ENCODE measurements around the gene NCMAP.
"Not testable (repeated sequence)": the region's sequence is repeated elsewhere in the genome, so short reads cannot be mapped to it uniquely, and the experiment has no call there.

The NCMAP gene, protein sequence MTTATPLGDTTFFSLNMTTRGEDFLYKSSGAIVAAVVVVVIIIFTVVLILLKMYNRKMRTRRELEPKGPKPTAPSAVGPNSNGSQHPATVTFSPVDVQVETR
- total RNA-seq: 0 to 0.07 reads per million in 2 donors

DNA sequence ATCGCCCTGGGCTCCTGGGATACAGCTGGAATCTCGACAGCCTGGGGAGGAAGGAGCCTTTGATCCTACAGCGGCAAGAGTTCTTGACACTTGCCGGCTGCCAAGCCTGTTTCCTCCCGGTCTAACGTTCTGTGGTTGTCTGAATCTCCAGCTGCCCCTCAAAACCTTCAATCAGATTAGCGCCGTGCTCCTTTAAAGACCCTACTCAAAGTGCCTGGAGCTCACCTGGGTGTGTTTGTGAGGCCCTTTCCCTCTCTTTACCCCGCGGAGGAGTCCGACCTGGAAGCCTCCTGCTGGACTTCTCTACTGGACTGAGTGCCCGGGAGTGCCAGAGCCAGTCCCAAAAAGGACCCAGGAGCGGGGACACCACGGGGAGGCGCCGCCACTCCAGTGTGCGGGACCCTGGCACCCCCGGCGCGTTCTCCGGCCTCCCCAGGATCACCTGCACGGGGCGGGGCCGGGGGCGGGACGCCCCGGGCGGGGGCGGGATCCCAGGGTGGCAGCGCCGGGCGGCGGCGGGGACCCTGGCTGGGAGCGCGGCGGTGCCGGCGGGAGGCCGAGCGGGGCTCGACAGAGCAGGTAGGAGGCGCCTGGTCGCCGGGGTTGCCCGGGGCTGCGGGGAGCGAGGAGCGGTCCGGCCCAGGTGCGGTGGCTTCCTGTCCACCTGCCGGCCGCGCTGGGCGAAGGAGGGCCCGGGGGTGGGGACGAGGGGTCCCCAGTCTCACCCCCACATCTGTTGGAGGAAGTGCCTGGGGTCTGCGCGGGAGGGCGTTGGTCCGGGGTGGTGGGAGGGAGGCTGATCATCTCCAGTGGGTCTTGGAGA is at the start of gene NCMAP:
NCMAP (plus strand) TSS at position 497 of the 823 bp plus-strand sequence. CDS start 39,344 bp downstream, outside the sequence.
- peak in 4 of 5 experiments; percentile 8 to 51 (median 35) for DNase-seq

DNA sequence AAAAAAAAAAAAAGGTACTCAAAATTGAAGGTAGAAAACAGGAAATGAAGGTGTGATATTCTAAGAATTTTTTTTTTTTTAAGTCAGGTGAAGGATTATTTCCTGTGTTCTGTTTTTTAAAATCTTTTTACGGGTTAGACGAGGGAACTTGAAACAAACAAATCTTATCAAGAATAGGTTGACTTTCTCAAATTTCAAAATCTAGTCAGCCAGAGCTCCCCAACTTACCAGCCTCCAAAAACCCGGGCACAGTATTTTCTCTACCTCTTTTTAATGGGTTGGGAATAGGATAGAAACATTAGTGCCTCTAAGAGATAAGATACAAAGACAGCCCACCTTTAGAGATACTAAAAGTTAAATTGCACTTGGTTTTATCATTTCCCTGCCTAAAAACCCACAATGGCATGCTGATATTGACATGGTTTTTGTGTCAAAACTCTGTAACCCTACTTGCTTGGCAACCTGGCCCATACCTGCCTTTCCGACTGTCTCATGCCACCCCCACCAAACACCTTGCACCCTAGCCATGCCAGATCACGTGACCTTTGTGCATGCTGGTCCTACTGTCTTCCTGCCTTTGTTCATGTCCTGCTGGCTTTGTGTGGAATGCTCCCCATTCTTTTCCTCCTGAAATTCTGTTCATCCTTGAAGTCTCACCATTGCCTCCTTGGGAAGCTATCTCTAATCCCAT is 49.1 kb upstream of the NCMAP start:
- peak in 2 of 5 experiments; percentile 37 to 68 for DNase-seq

DNA sequence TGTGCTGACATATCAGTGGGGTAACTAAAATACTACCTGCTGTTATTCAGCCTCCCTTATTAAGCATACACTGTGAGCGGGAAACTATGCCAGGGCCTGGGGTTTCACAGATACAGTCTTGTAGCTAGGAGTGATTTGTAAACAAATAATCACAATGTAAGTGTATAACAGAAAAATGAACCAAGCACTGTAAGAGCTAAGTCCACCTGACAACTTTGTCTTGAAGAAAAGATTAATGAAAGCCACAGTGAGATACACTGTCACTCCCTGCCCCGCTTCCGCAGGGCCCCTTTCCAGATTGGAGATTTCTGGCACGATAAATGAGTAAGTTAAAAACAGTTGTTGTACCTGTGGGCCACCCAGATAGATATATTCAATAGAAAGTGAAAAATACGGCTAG is 48.5 kb upstream of the NCMAP start:
- DNase-seq: peak in 3 of 5 experiments; percentile 43 to 67 (median 46)

DNA sequence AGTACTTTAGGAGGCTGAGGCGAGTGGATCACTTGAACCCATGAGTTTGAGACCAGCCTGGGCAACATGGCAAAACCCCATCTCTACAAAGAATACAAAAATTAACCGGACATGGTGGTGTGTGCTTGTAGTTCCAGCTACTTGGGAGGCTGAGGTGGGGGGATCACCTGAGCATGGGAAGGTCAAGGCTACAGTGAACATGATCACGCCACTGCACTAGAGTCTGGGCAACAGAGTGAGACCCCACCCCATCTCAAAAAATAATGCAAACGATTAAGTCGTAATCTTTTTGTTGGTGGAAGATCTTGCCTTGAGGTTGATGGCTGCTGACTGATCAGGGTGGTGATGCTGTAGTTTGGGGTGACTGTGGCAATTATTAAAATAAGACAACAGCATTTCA is 47.0 kb upstream of the NCMAP start:
- no peak for DNase-seq

DNA sequence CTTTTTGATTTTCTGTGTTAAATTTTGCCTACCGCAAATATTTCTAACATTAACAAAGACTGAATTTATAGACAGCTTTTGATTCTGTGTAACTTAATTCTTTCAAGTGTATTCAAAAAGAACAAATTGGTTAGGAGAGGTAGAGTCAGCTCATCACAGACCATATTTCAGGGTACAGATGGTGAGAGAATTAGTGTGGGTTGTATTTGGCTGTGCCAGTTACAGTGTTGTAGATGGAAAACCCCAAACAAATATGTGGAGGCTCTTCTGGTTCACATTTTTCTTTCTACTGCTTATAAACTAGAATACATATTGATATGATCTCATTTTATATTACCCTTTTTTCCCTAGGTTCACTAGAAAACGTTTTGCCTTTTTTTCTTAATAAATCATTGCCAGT is 42.2 kb upstream of the NCMAP start:
- no peak for DNase-seq

DNA sequence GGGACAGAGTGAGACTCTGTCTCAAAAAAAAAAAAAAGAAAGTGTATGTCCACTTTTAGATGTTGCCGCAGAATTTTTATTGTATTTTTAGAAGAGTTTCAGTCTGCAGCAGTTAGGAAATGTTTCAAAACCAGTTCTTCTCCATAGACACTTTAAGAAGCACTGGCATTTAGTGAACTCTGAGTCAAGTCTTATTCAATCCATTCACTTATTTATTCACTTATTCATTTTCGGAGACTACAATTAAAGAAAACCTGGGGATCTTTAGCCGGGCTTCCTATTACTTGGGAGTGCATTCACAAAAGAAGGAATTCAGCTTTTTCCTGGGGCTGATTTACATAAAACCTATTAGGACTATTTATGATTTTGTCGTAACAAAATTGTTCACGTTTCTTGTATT is 40.9 kb upstream of the NCMAP start:
- no peak for DNase-seq

DNA sequence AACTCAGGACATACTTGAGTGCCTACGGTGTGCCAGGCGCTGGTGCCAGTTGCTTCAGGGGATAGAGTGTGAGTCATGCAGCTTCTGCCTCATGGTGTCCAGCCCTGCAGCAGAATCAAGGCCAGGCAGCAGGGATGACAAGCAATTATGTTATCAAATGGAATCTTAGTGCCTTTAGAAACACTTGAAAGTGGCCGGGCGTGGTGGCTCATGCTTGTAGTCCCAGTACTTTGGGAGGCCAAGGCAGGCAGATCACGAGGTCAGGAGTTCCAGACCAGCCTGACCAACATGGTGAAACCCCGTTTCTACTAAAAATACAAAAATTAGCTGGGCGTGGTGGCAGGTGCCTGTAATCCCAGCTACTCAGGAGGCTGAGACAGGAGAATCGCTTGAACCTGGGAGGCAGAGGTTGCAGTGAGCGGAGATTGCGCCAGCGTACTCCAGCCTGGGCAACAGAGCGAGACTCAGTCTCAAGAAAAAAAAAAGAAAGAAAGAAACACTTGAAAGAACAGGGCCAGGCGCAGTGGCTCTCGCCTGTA is 40.1 kb upstream of the NCMAP start:
- not testable (repeated sequence) for DNase-seq

DNA sequence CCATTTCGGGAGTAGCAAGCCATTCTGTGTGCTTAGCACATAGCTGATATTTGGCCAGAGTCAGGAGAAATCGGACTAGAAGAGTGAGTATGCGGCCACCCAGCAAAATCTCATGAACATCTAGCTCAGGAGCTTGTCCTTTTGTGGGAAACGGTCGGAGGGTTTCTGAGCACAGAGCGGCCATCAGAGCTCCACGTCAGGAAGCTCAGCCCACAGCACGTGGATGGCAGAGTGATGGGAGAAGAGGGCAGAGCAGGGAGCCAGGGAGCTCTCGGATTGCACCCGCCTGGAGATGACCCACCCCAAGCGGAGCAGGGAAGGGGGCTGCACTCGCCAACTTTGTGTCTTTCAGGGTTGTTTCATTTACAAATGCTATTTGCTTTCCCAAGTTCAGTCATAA is 39.4 kb upstream of the NCMAP start:
- DNase-seq: no peak

DNA sequence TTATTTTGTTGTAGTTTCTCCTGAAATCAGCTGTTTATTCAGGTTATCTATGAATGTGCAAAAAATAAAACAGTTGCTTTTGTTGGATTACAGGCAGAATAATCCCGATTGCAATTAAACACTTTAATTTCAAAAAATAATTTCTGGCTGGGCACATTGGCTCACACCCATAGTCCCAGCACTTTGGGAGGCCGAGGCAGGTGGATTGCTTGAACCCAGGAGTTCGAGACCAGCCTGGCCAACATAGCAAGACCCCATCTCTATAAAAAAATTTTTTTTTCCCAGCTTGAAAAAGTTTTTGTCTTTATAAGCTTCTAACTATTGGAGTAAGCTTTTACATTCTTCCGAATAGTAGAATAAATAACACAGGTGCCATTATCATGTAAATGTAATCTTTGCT is 38.0 kb upstream of the NCMAP start:
- DNase-seq: no peak

DNA sequence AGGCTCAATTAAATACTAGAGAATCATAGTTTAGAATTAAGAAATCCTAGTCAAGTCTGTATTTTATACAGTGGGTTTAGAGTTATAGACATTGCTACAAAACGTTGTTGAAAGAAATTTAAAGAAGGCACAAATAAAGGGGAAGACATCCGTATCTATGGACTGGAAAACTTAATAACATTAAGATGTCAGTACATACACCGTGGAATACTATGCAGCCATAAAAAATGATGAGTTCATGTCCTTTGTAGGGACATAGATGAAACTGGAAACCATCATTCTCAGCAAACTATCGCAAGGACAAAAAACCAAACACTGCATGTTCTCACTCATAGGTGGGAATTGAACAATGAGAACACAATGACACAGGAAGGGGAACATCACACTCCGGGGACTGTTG is 35.6 kb upstream of the NCMAP start:
- DNase-seq: not testable (repeated sequence)

DNA sequence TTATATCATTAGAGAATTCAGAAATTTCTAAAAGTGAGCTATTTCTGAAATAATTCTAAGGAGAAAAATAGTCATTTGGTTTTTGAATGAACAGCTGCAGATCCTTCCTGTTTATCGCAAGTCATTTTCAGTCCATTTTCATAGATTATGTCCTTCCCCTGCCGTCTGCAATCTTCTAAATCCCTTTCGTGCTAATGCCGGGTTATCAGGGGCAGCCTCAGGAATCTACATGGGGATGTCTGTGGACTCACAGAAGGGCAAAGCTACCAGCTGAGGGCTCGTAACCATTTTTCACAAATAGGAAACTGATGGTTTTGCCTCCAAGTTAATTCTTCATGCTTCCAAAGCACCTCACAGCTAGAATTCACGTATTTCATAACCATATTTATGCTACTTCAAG is 30.3 kb upstream of the NCMAP start:
- no peak for DNase-seq

DNA sequence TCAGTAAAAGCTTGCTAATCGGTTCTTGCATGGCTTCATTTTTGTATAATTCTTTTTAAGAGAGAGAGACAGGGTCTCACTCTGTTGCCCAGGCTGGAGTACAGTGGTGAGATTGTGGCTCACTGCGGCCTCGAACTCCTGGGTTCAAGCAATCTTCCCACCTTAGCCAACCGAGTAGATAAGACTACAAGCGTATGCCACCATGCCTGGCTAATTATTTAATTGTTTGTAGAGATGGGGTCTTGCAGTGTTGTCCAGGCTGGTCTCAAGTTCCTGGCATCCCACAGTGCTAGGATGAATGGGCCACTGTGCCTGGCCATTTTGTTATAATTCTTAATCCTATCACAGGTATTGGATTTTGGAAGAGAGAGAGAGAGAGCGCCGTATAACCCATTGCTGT is 29.8 kb upstream of the NCMAP start:
- no peak for DNase-seq

DNA sequence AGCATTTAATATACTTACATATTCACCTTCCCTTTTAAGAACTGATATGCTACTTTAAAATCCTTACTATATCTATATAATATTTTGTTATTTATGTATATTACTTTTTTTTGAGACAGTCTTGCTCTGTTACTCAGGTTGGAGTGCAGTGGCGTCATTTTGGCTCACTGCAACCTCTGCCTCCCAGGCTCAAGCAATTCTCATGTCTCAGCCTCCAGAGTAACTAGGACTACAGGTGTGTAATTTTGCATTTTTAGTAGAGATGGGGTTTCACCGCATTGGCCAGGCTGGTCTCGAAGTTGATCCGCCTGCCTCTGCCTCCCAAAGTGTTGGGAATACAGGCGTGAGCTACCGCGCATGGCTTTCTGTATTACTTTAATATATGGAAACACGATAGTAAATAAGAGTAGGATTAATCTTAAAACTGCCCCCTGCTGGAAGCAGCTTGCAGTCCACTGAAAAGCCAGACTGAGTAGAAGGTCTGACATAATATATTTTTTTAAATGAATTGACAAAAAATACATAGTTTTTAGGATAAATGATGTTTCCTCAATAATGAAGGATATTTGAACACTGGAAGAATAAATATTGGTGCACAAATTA is 28.8 kb upstream of the NCMAP start:
- peak in 4 of 5 experiments; percentile 23 to 61 (median 26) for DNase-seq

DNA sequence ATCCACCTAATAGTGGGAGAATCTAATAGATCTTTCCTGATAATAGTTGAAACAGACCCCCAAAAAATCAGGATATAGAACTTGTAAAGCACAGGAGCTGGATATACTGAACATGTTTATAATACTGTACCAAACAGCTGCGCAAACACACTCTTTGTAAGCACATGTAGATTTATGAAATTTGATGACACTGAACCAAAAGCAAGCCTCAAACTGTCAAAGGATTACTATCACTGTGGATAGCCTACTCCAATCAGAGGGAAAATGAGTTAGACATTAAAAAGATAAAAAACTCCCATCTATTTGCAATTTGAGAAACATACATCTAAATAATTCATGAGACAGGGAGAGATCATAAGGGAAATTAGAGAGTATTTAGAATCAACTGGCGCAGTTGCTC is 27.1 kb upstream of the NCMAP start:
- DNase-seq: no peak

DNA sequence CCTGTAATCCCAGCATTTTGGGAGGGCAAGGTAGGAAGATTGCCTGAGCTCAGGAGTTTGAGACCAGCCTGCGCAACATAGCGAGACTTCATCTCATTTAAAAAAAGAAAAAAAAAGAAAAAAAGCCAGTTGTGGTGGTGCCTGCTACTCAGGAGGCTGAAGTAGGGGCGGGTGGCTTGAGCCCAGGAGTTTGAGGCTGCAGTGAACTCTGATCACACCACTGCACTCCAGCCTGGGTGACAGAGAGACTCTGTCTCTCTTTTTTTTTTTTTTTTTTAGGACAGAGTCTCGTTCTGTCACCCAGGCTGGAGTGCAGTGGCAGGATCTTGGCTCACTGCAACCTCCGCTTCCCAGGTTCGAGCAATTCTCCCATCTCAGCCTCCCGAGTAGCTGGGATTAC is 26.6 kb upstream of the NCMAP start:
- DNase-seq: not testable (repeated sequence)

DNA sequence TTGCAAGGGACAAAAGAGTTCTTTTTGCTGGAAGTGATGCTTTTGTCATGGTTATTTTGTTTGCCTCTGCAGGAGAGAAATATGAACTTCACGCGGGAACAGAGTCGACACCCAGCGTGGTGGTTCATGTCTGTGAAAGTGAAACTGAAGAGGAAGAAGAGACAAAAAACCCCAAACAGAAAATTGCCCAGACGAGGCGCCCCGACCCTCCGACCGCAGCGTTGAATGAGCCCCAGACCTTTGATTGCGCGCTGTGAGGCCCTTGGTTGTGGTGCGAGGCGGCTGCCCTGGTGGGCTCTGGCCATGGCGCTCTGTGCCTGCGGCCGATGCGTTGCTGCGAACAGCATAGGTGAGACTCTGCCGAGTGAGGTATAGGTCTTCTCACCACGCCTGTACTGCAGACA is 20.9 kb upstream of the NCMAP start:
- DNase-seq: peak; percentile 35 to 89 (median 66)

DNA sequence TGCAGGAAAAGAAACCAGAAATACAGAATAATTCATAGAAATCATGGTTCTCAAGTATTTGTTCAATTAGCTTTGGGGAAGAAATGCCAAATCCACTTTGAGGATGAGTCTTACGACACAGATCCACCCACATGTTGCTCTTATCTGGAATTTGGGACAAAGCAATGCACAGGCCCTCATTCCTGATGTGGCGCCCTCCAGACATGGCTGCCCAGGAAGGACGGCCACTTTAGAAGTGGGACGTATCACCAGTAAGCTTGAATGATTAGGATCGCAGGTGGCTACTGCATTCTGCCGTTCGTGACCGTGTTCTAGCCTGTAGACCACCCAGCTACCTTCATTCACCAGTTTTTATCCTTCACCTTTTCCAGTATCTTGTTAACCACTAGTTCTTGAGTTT is 20.1 kb upstream of the NCMAP start:
- DNase-seq: no peak

DNA sequence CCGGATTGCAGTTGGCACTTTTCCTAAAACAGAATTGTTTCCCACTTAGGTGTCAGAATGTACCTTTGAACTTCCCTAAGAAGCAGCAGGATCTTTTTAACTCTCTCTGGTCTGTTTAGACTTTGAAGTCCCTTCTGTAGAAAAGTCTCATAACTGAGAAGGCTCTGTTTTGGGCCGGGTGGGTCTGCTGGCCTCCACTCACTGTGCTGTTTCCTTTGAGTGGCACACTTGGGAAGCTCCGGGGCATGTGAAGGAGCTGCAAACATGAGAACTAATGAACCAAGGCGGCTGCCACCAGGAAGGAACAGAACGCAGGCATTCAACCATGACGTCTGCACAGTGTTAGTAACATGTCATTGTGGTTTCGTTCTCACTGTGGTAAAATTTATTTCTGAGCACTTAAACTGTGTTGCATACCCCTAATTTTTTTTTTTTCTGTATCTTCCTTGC is 19.5 kb upstream of the NCMAP start:
- DNase-seq: peak; percentile 26 to 93 (median 72)

DNA sequence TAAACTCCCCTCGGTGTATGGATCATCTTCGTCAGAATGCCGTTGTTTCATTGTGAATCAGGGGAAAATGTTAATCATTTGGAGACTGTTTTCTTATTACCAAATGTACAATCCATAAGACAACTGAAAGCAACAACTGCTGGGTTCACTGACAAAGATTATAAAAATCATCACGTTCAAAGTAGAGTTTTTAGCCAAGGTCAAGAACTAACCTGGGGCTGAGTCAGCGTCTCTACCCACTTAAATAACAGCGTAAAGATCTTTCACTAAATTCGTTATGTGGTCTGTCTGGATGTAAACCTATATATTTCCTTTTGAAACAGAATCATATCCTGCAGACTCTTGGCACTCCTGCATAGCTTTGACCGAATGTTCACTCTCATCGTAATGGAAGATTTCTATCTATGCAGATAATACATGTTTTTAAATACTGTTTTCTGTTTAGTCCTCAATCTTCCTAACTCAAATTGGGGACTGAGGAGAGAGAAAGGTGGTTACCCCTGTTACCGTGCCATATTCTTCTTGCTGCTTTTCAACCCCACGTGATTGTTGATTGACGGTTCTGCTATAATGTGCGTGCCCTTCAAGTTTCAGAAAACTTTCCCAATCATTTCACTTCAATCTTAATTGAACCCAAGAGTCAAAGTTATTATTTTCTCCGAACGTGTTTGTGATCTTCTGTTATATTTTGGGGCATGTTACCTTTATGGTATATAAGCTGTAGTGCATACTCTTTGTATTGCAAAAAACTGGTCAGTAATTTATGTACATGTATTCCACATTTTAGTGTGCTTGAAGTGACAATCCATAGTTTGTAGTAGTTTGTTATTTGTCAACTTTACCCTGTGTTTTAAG is 15.6 kb upstream of the NCMAP start:
- DNase-seq: peak in 1 of 5 experiments; percentile 60

DNA sequence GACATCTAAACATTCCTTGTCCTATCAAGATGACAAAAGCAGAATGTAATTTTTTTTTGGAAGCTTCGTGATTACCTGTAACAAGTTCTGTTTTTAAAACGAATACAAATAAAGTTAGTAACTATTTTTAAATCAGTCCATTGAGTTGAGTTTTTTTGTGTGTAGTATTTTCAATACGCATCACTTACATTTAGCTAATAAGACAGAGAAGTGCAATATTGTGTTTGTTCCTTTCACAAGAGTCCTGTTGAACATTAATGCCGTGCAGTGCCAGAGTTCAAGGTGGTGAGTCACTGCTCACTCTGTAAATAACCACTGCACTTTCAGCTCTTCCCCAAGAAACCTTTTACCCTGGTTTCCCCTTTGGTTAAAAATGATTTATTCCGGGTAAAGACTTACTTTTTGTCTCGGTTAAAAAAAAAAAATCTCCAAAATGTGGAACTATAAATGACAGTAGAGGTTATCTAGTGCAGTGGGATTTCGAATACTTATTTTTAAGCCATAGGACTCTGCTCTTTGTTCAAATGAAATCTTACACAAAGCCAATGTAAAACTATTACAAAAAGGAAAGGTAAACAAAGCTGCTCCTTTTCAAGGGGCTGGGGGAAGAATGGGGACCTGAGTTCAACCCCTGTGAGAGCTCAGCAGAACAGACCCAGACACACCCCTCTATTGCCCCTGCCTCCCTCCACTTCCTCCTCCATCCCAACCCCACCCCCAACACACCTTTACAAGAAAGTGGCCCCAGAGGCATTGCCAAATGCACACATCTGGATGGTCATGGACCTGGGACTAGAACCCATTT is 14.8 kb upstream of the NCMAP start:
- DNase-seq: peak in 1 of 5 experiments; percentile 75
